AML-193 (cell line): Measurements from ENCODE around the gene SLC27A4.

Experiments used
- DNase-seq, 2 experiments: peaks; one replicate each; lab custom pipeline; 2025; lab: John Stamatoyannopoulos, UW

SLC27A4 gene

DNA sequence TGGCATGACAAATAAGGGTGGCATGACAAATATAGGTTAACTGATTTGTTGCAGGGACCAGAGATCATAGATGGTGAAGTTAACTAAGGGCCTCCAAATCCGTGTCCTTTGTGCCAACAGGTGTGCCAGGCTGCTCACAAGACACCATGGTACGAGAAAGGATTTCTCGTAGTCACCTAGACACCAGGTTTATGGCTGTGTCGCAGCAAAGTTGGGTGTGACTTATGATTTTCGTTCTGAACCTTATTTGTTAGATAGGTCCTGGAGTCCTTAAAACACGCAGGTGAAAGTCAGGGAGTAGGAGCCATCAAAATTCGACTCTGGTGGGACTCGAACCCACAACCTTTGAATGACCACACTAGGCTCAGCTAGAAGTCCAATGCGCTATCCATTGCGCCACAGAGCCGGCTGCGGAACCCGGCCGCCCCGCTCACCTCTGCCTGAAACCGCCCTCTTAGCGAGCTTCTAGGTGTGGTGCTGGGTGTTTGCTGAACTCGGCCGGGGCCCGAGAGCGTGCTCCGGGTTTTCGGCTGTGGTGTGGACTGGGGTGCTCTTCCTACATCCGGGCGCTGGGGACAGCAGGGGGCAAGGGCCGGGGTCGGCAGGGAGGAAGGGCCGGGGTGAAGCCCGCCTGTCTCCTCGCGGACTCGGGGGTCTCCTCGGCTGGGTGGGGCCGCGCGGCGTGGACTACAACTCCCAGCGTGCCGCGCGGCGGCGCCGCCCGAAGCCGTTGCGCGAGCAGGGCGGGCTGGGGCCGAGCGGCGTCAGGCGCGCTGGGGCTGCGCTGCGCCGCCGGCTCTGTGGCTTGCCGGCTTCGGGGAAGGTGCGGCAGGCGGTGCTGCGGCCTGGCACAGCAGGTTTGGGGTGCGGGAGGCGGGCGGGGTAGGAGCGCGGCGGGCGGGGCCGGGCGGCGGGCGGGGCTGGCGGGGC is at the start of gene SLC27A4:
Gene SLC27A4, plus strand, starts transcription at position 767 of the 930 bp plus-strand sequence. CDS start 2,606 bp downstream, outside the sequence.
- DNase-seq = peak; percentile 66 to 70

DNA sequence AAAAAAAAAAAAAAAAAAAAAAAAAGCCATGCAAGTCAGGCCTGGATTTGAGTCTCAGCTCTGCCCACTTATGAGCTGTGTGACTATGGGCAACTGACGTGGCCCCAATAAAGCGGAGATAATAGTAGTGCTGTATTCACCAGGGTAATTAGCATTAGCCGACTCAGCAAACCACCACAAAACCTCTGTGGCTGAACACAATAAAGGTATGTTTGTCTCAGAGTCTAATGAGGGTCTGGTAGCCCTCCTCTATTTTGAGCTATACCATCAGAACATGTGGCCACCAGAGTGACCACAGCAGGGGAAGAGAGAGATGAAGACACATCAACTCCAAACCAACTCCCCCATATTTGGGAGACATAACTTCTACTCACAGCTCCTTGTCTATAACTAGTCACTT is 48.3 kb upstream of the SLC27A4 start:
- no peak for DNase-seq

DNA sequence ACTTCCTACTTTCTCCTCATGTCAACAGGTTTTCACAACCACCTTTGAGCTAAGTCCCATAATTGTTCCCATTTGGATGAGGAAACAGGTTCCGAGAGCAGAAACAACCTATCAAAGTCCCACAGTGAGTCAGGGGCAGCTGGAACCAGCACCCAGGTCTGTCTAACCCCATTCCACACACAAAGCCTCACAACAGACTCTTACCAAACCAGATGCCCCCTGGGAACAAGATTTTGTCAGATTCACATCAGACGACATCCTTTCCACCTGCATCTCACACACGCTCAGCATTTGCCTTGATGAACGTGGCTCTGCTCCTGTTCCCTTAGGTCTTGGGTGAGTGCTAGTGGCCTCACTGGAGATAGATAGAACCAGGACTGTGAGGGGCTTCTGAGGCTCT is 47.2 kb upstream of the SLC27A4 start:
- no peak for DNase-seq

DNA sequence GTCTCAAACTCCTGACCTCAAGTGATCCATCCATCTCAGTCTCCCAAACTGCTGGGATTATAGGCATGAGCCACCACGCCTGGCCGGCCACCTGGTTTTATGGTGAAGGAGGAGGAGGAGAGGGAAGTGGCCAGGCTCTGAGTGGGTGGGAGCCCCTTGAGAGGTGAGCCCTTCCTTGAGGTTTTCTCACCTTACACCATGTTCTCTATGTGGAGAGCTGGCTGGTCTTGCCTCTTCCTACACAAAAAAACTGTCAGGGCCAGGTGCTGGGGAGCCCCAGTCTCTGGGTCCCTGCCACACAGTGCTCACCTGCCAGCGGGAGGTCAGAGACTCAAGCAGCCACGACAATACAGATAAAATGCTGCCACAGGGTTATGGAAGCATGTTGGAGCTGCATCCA is 46.2 kb upstream of the SLC27A4 start:
- DNase-seq = no peak

DNA sequence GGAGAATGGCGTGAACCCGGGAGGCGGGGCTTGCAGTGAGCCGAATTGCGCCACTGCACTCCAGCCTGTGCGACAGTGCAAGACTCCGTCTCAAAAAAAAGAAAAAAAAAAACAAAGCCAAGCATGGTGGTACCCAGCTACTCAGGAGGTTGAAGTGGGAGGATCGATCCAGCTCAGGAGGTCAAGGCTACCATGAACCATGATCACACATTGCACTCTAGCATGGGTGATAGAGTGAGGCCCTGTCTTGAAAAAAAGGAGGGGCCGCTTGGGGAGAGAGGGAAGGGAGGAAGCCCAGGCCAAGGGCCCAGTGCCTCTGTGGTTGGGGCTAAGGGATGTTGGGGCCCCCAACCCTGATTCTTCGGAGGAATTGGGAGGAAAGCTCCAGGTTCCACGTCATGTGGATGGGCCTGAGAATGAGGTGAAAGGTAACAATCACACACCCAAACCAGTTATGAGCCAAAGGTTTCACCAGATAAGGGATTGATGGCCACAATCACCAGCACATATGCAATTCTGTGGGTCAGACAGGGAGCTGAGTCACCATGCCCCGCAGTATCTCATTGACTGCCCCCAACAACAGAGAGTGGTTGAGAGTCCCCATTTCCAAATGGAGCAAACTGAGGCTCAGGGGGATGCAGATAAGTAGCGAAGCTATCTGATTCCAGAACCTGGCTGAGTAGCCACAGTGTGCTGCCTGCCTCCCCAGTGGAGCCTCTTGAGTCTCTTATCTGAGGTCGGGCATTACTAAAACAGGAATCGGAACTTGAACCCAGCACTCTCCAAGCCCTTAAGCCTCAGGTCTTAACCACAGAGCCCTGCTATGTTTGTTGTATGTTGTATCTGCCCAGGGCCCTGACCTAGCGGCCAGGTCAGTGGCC is 43.7 kb upstream of the SLC27A4 start:
- DNase-seq = no peak

DNA sequence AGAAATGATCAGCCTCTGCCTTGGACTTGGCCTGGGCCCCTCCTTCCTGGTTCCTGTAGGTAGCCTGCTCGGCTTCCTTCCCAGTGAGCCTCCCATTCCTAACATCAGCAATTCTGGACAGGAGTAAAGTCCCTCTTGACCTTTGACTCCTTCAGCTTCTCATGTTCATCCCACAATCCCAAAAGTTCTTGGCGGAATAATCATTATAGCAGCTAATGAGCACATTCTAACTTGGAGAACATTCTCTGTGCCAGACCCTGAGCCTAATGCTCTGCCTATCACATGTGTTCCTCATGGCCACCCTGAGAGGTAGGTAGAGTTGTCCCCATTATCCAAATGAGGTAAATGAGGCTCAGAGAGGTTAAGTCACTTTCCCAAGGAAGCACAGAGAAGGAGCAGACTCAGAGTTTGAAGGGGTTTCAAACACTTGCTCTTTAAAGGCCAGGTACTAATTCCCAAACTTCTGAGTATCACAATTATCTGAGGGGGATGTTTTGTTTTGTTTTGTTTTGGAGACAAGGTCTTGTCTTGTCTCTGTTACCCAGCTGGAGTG is 43.0 kb upstream of the SLC27A4 start:
- DNase-seq = no peak

DNA sequence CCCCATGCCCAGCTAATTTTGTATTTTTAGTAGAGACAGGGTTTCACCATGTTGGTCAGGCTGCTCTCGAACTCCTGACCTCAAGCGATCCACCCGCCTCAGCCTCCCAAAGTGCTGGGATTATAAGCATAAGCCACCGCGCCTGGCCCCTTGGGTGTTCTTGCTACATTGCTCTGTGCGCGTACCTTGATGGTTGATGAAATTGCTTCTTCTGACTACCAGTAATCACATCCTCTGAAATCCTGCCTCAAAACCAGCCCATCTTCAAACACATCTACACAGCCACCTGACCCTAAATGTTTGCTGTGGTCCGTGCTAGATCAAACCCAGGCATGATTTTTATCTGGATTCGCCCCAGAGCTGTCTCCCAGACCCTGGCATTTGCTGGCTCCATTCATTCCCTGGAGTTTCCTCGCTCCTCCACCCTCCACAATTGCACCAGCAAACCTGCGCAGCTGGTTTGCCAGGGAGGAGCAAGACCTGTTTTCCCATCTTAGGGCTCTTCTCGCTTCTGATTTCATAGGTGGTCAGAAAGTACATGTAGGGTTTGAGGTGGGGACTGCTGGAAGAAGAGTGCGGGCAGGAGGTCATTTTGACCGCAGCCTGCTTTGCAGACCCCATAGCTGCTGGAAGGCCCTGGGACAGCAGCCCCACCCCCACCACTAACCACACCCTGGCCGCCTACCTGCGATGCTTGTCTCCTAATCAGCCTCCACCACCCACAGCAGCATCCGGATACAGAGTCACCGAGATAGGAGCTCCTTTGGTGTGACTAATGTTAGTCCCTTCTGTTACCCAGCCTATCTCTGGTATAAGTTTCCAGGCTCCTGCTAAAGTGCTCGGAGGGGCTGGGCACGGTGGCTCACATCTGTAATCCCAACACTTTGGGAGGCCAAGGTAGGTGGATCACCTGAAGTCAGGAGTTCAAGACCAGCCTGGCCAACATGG is 41.5 kb upstream of the SLC27A4 start:
- no peak for DNase-seq

DNA sequence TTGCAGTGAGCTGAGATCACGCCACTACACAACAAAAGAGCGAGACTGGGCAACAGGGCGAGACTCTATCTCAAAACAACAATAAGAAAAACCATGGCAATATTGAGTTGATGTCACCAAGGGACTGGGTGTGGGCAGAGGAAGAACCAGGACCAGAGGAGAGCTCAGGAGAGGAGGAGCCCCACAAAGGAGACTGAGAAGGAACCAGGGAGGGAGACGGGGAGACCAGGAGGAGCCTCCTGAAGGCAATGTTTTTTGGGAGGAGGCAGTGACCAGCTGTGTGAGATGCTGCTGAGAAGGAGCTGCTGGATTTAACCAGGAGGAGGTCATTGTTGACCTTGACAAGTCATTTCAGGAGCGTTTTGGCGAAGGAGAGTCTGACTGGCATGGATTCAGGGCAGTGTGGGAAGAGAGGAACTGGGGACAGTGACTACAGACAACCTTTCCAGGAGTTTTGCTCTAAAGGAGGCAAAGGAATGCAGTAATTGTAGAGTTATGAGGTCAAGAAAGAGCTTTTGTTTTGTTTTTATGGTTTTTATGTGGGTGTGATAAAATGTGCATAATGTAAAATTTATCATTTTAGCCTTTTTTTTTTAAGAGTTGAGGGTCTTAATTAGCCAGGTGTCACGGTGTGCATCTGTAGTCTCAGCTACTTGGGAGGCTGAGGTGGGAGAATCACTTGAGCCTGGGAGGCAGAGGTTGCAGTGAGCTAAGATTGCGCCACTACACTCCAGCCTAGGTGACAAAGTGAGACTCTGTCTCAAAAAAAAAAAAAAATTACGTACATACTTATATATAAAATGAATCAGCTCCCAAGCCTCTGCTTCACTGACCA is 36.0 kb upstream of the SLC27A4 start:
- DNase-seq = no peak

DNA sequence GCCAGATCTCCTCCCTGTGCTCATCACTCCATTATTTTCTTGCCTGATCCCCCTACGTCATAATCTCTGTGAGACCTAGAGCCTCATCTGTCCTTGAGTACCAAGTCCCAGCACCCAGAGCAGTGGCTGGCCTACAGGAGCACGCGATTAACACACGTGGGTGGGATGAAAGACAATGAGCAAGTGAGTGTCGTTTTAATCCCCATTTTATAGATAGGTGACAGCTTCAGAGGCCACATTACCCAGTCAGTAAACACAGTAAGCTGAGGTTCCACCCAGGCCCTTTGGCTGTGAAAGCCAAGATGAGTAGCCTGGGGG is 35.4 kb upstream of the SLC27A4 start:
- no peak for DNase-seq

DNA sequence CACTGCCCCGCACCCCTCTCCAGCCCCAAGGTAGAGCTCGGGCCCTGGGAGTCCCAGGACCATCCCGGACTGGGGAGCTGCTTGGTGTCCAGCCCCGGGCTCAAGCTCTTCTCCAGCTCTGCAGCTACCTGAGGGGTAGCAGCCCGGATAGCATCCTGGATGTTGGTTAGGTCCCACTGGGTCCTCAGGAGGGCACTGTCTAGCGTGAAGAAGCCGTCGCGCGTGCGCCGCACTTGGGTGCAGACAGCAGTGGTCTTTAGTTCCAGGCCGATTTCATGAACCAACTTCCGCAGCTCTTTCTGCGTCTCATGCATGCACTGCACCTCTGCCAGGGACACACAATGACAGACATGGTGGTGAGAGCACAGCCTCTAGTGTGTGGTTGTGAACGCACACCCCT is 30.8 kb upstream of the SLC27A4 start:
- no peak for DNase-seq

DNA sequence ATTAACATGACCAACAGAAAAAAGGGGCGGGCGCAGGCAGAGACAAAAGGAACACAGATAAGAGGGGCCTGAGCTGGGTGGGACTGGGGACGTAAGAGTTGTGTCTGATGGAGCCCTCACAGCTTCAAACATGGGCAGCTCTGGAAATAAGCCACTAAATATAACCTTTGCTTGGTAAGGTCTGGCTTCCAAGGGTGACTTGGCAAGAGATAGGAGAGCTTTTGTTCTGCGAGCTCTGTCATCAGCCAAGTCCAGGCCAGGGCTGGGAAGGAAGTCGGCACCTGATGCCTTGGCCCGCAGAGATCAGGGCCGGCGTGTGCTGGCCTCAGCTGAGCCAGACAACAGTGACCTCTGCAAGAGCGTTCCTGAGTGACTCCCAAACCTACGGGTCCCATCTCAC is 29.9 kb upstream of the SLC27A4 start:
- no peak for DNase-seq

DNA sequence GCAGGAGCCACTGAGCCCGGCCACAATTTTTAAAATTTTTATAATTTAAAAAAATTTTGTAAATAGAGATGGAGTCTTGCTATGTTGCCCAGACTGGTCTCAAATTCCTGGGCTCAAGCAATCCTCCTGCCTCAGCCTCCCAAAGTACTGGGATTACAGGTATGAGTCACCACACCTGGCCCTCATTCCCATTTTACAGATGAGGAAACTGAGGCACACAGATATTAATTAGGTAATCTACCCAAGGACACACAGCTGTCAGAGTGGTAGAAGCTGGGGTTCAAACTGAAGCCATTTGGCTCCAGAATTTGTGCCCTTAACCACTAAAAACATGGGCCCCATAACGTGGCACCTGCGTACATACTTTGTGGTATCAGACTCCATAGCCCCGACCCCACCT is 25.6 kb upstream of the SLC27A4 start:
- DNase-seq = no peak

DNA sequence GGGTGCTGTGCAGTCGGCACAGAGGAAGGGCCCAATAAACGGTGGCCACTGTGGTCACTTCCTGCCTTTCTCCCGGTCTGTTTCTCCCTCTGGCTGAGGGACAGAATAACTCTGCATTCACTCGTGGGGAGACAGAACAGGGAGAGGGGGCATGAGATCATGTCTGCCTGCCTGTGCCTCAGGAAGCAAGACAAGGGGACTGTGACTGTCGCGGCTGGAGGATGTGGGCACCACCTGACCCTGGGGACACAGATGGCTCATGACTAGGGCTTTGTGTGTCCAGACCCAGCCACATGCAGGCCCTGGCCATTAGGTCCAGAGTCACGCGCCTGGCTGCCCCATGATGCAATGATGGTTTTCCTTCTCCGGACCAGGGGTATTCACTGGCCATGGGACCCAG is 23.9 kb upstream of the SLC27A4 start:
- no peak for DNase-seq

DNA sequence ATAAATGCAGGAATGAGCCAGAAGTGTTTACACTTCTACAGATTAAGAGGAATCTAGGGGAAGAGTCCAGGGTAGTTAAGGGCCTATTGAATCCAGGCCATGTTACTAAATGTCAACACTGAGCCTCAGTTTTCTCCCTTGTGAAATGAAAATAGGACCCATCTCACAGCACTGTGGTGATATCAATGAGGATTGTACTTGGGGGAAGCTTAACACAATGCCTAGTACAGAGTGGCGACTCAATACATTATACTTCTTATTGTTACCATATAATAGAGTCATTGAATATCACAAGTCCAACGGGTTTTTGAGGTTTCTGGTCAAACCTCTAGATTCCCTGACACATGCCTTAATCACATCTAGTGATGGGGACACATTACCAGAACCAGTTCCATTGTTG is 22.7 kb upstream of the SLC27A4 start:
- DNase-seq = no peak

DNA sequence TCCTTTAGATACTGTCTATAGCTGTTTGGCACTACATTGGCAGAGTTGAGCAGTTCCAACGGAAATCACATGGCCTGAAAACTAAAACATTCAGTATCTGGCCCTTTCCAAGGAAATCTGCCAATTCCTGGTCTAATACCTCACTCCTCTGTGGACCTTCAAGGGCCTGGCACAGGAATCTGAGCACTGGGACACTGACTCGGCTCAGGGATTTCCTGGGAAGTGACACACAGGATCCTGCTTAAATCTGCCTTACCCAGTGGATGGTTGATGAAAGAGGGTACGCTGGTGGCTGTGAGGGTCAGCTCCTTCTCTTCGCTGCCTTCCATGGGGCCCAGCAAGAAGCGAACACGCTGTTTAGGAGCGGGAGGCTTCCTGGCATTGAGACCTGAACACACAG is 19.0 kb upstream of the SLC27A4 start:
- DNase-seq = no peak

DNA sequence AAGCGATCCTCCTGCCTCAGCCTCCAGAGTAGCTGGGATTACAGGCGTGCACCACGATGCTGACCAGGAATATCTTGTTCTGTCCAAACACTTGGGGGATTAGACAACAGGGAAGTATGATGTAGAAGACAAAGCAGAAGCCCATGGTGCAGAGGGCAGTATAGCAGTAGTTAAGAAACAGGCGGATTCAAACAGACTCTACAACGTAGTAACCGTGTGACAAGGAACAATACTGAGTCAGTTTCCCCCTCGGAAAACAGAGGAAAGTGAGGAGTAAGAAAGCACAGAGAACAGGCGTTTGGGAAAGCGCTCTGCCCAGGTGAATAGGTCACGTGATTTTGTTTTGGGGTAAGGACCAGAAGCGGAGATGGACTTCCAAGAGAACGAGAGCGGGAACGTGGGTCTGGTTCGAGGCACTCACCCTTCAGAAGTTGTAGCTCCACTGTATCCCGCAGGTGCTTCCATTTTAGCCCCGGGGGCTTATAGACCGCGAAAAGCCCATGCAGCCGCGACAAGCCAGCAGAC is 18.4 kb upstream of the SLC27A4 start:
- DNase-seq = peak in 1 of 2 experiments; percentile 52

DNA sequence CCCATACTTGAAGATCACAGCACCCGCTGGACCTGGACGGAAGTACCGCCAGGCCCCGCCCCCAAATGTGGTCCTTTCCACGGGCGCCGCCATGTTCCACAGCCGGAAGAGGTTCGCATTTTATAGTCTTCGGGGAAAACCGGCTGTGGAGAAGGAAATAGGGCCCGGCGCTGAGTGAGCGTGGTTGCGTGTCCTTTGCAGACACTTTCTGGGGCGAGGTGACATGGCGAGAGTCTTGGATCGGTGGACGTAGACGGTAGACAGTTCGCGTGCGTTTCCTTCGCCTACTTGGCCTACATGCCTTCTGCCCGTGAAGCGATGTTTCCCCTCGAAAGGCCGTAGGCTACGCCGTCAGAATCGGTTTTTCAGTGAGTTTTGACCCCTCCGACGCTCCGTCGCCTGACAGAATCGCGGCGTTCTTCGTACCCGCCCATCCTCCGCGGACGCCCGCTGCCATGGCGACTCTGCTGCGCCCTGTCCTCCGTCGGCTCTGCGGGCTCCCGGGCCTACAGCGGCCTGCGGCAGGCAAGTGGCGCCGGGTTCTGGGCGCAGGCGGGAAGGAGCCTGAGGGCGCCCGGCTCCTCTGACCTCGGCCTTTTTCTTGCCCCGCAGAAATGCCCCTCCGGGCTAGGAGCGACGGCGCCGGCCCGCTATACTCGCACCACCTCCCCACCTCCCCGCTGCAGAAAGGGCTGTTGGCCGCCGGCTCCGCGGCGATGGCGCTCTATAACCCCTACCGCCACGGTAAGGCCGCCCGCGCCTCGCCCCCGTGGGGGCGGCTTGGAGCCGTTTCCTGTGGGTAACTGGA is 17.7 kb upstream of the SLC27A4 start, which contains the start of the genes COQ4 and TRUB2:
Gene COQ4, plus strand, starts transcription at position 436 of the 808 bp plus-strand sequence. Its CDS starts 20 bp downstream, at position 456.
Gene TRUB2, minus strand, starts transcription at position 44 of the 808 bp plus-strand sequence. Its CDS starts 39 bp downstream, at position 5.
- peak; percentile 89 to 92 for DNase-seq

DNA sequence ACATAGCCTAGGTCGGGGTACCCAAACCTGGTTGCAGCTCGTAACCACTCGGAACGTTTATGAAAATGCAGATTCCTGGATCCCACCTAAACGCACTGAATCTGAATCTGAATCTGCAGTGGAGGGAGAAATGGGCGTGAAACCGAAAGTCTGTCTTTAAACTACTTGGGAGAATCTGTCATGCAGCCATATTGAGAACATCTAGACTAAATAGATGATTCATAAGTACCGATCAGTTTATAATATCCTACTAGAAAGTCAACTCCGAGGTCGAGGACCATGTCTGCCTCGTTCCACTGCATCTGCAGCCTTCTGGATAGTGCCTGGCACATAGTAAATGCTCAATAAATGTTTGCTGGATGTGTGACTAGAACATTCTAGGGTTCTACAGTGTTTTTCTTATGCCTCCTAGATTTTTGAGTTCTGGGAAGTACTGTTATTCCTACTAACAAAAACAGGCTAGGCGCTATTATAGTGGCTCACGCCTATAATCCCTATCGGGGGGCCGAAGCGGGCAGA is 17.1 kb upstream of the SLC27A4 start:
- no peak for DNase-seq

DNA sequence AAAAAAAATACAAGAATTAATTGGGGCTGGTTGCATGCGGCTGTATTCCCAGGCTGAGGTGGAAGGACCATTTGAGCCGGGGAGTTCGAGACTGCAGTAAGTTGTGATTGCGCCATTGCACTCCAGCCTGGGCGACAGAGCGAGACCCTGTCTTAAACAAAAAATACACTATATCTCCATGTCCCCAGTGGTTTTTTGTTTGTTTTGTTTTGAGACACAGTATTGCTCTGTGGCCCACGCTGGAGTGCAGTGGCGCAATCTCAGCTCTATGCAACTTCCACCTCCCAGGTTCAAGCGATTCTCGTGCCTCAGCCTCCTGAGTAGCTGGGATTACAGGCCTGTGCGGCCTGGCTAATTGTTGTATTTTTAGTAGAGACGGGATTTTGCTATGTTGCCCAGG is 16.5 kb upstream of the SLC27A4 start:
- no peak for DNase-seq
